ENCODE results near the gene NECTIN1.
"Not testable (repeated sequence)": the region's sequence is repeated elsewhere in the genome, so short reads cannot be mapped to it uniquely, and the experiment has no call there.

Gene NECTIN1

DNA sequence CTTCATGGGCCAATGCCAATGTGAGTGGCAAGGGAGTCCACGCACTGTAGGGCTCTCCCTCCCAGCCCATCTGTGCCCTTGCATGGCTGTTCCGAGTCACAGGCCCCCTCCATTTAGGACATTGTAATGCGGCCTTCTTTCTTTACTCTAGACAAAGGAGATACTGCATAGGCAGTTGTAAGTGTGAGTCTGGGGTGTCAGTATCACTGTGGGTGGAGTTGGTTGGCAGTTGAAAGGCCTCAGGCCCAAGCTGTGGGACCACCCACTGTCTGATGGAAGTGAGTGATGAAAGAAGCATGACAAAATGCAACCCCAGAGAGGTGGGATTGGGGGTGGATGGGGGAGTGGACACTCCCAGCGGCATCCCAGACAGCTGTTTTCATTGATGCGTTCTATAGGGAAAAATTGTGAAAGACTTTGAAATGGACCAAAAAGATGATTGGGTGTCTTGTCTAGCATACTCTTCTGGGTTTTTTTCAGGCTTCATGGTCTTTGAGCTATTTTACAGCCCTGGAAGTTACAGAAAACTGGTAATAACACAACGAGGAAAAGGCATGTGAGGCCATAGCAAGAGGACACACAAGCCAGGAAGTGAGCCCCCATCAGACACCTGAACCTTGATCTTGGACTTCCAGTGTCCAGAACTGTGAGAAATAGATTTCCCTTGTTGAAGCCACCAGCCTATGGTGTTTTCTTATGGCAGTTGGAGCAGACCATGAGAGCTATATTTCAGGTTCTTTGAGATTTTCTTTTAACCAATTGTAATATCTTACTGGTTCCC lies 114.6 kb downstream of the NECTIN1 start:
- DNase-seq, result no peak

DNA sequence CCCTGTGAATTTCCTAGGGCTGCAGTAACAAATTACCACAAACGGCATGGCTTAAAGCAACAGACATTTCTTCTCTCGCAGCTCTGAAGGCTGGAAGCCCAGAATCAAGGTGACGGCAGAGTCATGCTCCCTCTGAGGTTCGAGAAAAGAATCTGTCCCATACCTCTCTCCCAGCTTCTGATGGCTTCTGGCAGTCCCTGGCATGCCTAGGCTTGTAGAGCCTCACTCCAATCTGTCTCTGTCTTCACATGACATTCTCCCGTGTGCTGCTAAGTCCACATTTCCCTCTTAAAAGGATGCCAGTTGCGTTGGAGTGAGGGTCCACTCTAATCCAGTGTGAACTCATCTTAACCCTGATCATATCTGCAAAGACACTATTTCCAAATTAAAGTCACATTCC lies 116.2 kb downstream of the NECTIN1 start:
- DNase-seq, result no peak

GRCh38 chr11:119610836-119611426 lies 118.1 kb downstream of the NECTIN1 start:
- no peak for DNase-seq

GRCh38 chr11:119608781-119609180 lies 120.2 kb downstream of the NECTIN1 start:
- DNase-seq, result no peak

- no peak for DNase-seq
These were observed 120.8 kb downstream of the NECTIN1 start for GRCh38 chr11:119608201-119608600.

DNA sequence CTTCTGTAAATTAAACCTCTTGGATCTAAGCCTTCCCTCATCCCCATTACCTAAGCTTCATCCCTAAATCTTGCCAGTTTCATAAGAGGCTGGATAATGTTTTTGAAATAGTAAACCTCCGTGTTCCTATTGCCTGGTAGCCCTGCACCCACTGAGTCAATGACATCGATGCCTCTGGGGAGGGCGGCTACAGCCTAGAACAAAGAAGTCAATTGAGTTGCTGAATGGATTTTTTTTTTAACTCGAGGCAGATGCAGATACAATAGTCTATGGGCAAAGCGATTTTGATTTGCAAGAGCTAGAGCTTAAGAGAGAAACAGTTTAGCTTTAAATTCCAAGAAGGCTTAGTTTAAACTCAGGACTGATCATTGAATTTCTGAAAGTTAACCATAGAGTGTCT lies 121.3 kb downstream of the NECTIN1 start:
- no peak for DNase-seq

GRCh38 chr11:119605137-119605665 lies 123.8 kb downstream of the NECTIN1 start:
- no peak for DNase-seq

DNA sequence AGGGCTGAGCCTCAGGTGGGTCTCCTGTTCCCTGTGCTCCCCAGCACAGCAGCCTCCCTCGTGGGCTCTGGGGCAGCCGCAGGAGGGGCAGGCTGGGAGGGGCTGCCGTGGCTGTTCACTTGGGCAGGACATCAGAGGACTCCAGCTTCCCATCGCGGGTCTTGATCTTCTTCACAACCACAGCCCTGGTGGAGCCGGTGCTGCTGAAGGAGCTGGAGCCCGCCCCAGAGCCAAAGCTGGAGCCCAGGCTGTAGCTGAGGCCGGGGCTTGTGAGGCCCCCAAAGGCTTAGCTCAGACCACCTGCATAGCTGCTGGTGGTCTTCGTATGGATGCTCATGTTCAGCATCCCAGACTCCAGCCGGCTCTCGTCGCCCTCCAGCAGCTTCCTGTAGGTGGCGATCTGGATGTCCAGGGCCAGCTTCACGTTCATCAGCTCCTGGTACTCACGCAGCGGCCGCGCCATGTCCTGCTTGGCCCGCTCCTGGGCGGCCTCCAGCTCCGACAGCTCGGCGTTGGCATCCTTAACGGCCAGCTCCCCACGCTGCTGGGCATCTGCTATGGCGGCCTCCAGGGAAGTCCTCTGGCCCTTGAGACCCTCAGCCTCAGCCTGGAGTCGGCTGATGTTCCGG lies 126.1 kb downstream of the NECTIN1 start:
- no peak for DNase-seq

DNA sequence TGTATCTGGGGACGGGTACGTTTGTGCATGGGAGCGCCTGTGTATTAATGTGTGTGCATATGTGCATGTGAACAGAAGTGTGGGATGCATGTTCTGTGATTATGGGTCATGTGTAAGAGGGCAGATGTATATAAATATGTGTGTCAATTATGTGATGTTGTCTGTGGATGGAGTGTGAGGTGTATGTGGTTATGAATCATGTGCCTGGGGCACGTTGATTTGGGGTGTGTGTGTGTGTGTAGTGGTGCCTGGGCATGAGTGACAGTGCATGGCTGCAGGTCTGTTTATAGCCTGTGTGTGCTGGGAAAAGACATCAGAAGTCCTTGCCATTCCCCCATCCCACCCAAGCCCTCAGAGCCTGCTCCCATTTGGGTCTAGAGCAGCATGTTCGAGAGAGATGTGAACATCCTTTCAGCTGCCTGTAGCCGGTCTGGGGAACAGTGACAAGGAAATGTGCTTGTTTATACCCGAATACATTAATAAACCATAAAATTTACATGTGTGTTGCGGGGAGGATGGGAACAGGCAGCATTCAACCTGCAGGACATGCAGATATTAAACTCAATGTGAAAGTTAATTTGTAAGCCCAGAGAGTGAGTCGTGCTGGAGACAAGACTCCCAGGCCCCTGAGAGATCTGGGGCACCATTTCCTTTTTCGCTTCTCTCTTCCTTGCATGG lies 129.0 kb downstream of the NECTIN1 start:
- no peak for DNase-seq

- not testable (repeated sequence) for DNase-seq
These were observed 133.1 kb downstream of the NECTIN1 start for GRCh38 chr11:119595941-119596340.

DNA sequence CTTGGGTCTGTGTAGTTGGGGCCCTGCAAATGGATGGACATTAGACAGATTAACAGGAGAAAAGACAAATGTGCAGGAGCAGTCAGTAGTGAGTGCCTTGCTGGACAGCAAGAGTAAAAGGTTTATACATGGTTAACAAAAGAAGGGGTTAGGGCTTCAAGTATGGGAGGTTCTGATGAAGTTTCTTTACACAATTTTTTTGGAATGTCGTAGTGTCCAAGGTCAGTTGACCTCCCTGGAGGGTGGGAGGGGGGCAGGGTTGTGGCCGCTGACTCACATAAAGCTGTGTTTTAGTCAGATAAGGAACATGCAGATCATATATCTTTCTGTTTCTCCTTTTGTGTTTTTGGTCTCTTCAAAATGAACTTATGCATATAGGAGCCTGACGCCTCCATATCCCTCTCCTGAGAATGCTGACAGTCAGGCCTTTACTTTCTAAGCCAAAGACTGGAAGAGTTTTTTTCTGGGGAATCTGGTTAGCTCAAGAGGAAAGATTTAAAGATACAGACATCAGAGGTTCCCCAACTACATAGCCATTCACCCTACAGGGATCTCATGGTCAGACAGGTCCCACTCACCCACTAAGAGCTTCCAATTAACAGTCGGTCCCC lies 134.3 kb downstream of the NECTIN1 start:
- DNase-seq, result no peak

- DNase-seq, result no peak
These were observed 135.7 kb downstream of the NECTIN1 start for GRCh38 chr11:119593346-119593745.

DNA sequence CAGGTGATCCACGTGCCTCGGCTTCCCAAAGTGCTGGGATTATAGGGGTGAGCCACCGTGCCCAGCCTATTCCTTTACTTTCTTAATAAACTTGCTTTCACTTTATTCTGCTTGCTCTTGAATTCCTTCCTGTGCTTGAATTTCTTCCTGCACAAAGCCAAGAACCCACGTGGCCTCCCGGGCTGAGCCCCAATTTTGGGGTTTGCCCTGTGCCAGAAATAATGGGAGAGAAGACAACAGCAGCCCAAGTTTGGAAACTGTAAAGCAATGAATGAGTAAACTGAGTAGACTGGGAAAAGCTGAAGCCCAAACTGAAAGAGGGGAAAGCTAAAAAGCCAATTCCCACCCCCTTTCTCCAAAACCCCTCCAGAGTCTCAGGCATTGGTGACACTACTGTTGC lies 136.4 kb downstream of the NECTIN1 start:
- DNase-seq, result no peak

- no peak for DNase-seq
These were observed 137.1 kb downstream of the NECTIN1 start for GRCh38 chr11:119591836-119592310.

GRCh38 chr11:119590651-119591351 lies 138.2 kb downstream of the NECTIN1 start:
- DNase-seq, result no peak

DNA sequence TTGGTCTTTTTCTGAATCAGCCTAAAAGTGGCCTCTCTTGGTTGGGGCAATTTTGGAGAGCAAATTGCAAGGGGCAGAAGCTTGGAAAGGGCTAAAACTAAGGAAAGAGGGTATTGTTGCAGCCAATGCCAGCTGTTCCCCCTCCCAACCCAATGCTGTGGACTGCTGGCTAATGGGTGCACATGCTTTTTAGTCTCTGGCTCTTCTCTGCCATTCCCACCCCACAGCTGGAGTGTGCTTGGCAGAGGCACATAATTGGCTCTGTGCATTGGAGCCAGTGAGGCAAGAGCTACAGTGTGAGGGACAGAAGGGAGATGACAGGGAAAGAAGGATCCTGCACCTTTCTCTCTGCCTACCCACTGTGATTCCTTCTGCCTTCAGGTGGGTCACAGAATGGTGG lies 140.0 kb downstream of the NECTIN1 start:
- no peak for DNase-seq
